Keratinocyte (primary cell): ENCODE data around the gene DCAF4. TPM values are rescaled to one million over a fixed set of nuclear protein-coding genes. Genes with fewer than 3 reads are reported as not detected.

Experiments used
- DNase-seq: peaks from one replicate; pipeline ENCODE4 v3.0.0-alpha.2; 2011; ENCODE audit warnings: low read depth, missing footprints, low spot score
- FAIRE-seq: peaks from 2 replicates; lab custom pipeline; 2011; peaks lifted over from hg19 to GRCh38; lab: Jason Lieb, UNC
- H2AFZ ChIP-seq: 2 replicates; pipeline ENCODE4 v1.6.0; 2012; ENCODE audit warnings: low read length, control low read depth, inconsistent platforms; ENCODE audit not compliant: control insufficient read depth
- H3K27ac ChIP-seq: 2 replicates; pipeline ENCODE4 v1.5.1; 2011; ENCODE audit warnings: low read length; ENCODE audit not compliant: control insufficient read depth, insufficient read depth
- H3K27me3 ChIP-seq: 3 replicates; pipeline ENCODE4 v1.6.0; 2011; ENCODE audit warnings: low read length; ENCODE audit not compliant: control insufficient read depth, insufficient read depth; ENCODE audit errors: extremely low read depth
- H3K36me3 ChIP-seq, 2 experiments: 2 replicates in 1 of 2; 3 replicates in 1 of 2; pipeline ENCODE4 v1.5.1; 2011; ENCODE audit warnings: low read length in 2 of 2, mild to moderate bottlenecking in 1 of 2; ENCODE audit not compliant: control insufficient read depth in 2 of 2, insufficient read depth in 2 of 2; ENCODE audit errors: extremely low read depth in 1 of 2
- H3K4me1 ChIP-seq: 3 replicates; pipeline ENCODE4 v1.5.1; 2011; ENCODE audit warnings: low read length; ENCODE audit not compliant: control insufficient read depth, insufficient read depth; ENCODE audit errors: extremely low read depth
- H3K4me2 ChIP-seq: 3 replicates; pipeline ENCODE4 v1.6.0; 2011; ENCODE audit warnings: low read depth, low read length; ENCODE audit not compliant: control insufficient read depth, insufficient read depth; ENCODE audit errors: extremely low read depth
- H3K4me3 ChIP-seq, 3 experiments: fragments of 200-600 bp in 1 of 3; sonication (generic) in 1 of 3; 2 replicates in 2 of 3; 3 replicates in 1 of 3; pipeline ENCODE4 v1.5.1; 2011 to 2016; ENCODE audit warnings: low read length in 3 of 3, mild to moderate bottlenecking in 3 of 3, control low read depth in 2 of 3, inconsistent platforms in 1 of 3, low read depth in 1 of 3, mixed read lengths in 1 of 3, mixed run types in 1 of 3, moderate library complexity in 1 of 3; ENCODE audit not compliant: control insufficient read depth in 2 of 3, insufficient read depth in 2 of 3; ENCODE audit errors: extremely low read depth in 1 of 3
- H3K79me2 ChIP-seq: 2 replicates; pipeline ENCODE4 v1.6.0; 2012; ENCODE audit warnings: low read length; ENCODE audit not compliant: control insufficient read depth, insufficient read depth
- H3K9ac ChIP-seq: 3 replicates; pipeline ENCODE4 v1.6.0; 2011; ENCODE audit warnings: low read length; ENCODE audit not compliant: control insufficient read depth, insufficient read depth; ENCODE audit errors: extremely low read depth
- H3K9me1 ChIP-seq: 3 replicates; pipeline ENCODE4 v1.6.0; 2011; ENCODE audit warnings: low read length; ENCODE audit not compliant: control insufficient read depth, insufficient read depth; ENCODE audit errors: extremely low read depth
- H3K9me3 ChIP-seq: 2 replicates; pipeline ENCODE4 v1.5.1; 2012; ENCODE audit warnings: low read depth, low read length; ENCODE audit not compliant: control insufficient read depth
- H4K20me1 ChIP-seq: 3 replicates; pipeline ENCODE4 v1.6.0; 2011; ENCODE audit warnings: low read length; ENCODE audit not compliant: control insufficient read depth, insufficient read depth; ENCODE audit errors: extremely low read depth
- CTCF ChIP-seq, 3 experiments: IDR thresholded peaks in 1 of 3; conservative IDR thresholded peaks in 1 of 3; optimal IDR thresholded peaks in 1 of 3; 2 replicates in 2 of 3; 3 replicates in 1 of 3; pipeline versions ENCODE3 to v1.5.1; 2011; ENCODE audit warnings: low read length in 3 of 3, mild to moderate bottlenecking in 3 of 3, moderate library complexity in 2 of 3, control low read depth in 1 of 3, inconsistent platforms in 1 of 3; ENCODE audit not compliant: insufficient read depth in 2 of 3; ENCODE audit errors: extremely low read depth in 1 of 3
- EZH2 ChIP-seq: IDR thresholded peaks from one replicate; pipeline ENCODE4 v1.6.1; 2012; ENCODE audit warnings: inconsistent platforms, mild to moderate bottlenecking, low read length, moderate library complexity
- dilution Hi-C: fragments of 300-500 bp; cut with MboI; formaldehyde crosslinking; loops from one replicate; pipeline ENCODE4 v1.7.0; 2020; ENCODE audit warnings: low sequenced_read_pairs; ENCODE audit not compliant: extremely low pct_ligation_motif_present
- polyA plus RNA-seq, 5 experiments: library from polyadenylated mRNA; depleted of rRNA in 3 of 5; stranded (reverse) in 3 of 5; stranded (forward) in 1 of 5; unstranded in 1 of 5; fragments of >200 nt; gene quantifications; 1 replicate in 1 of 5; 2 replicates in 3 of 5; 3 replicates in 1 of 5; pipeline versions ENCODE4 v1.2.1 to v1.2.3, GENCODE V29; 2011 to 2012; ENCODE audit warnings: missing spikeins in 2 of 5, low read depth in 1 of 5, low replicate concordance in 1 of 5

Gene DCAF4
- polyA plus RNA-seq, 1 donor (not counting 4 experiments of a cell fraction or from before 2014, with no cell fraction given): 26.1 TPM

- H3K4me3 ChIP-seq: no peak overlapping the region
- H3K4me2 ChIP-seq: no peak overlapping the region
- no peaks in the 10 kb centered on the region for H3K27me3 ChIP-seq
- H3K79me2 ChIP-seq: no peaks in the 10 kb centered on the region
- H4K20me1 ChIP-seq: no peaks in the 10 kb centered on the region
- no peak overlapping the region for H3K9ac ChIP-seq
- H3K27ac ChIP-seq: no peak overlapping the region
- H3K9me3 ChIP-seq: no peaks in the 10 kb centered on the region
- TF ChIP-seq EZH2 (no peak), CTCF (optimal IDR thresholded peaks at IDR 0.05 in 1 of 3, IDR thresholded peaks at IDR 0.05 in 1 of 3, conservative IDR thresholded peaks at IDR 0.05 in 1 of 3; ENCODE audit: extremely low read depth in 1 of 3, insufficient read depth in 2 of 3, low read length in 3 of 3) (no peak)
- peaks cover 4% of the 10 kb centered on the region for H3K4me1 ChIP-seq
- no peak for DNase-seq
- no peaks in the 10 kb centered on the region for H3K9me1 ChIP-seq
- peaks cover 13 to 22% of the 10 kb centered on the region in 2 experiments for H3K36me3 ChIP-seq
- dilution Hi-C loops: no loop called here
- FAIRE-seq: no peak
- no peak overlapping the region for H2AFZ ChIP-seq
These were observed 19.2 kb downstream of the DCAF4 start for GRCh38 chr14:72945356-72946027.

GRCh38 chr14:72946491-72946890 lies 20.2 kb downstream of the DCAF4 start:
- no peaks in the 10 kb centered on the region for H3K9me1 ChIP-seq
- no peaks in the 10 kb centered on the region for H4K20me1 ChIP-seq
- no peaks in the 10 kb centered on the region for H3K27me3 ChIP-seq
- TF ChIP-seq CTCF (optimal IDR thresholded peaks at IDR 0.05 in 1 of 3, IDR thresholded peaks at IDR 0.05 in 1 of 3, conservative IDR thresholded peaks at IDR 0.05 in 1 of 3; ENCODE audit: extremely low read depth in 1 of 3, insufficient read depth in 2 of 3, low read length in 3 of 3): no peak
- TF ChIP-seq EZH2: no peak
- no peak overlapping the region for H3K9ac ChIP-seq
- no peak overlapping the region for H3K27ac ChIP-seq
- peaks cover 4% of the 10 kb centered on the region for H3K4me1 ChIP-seq
- no peak overlapping the region for H3K4me2 ChIP-seq
- DNase-seq: no peak
- FAIRE-seq: no peak
- H3K36me3 ChIP-seq: peaks cover 13 to 22% of the 10 kb centered on the region in 2 experiments
- H3K79me2 ChIP-seq: no peaks in the 10 kb centered on the region
- H3K9me3 ChIP-seq: no peaks in the 10 kb centered on the region
- H2AFZ ChIP-seq: no peak overlapping the region
- H3K4me3 ChIP-seq: no peak overlapping the region
- dilution Hi-C loops: no loop called here
